NT2/D1 (cell line): Measurements from ENCODE around the gene RGS11.
A peak's percentile ranks its signal among the peaks of the same experiment; 100 is the strongest.

Experiments
- DNase-seq: peaks from one replicate; pipeline ENCODE4 v3.0.0-alpha.2; 2011; ENCODE audit warnings: low read depth, low spot score
- H3K27me3 ChIP-seq: 2 replicates; pipeline ENCODE4 v1.6.0; 2011; ENCODE audit warnings: mild to moderate bottlenecking; ENCODE audit not compliant: insufficient read length, insufficient read depth
- H3K36me3 ChIP-seq: 2 replicates; pipeline ENCODE4 v1.6.1; 2011; ENCODE audit warnings: mild to moderate bottlenecking, low read length, mixed read lengths; ENCODE audit not compliant: insufficient read depth, insufficient read length
- H3K4me1 ChIP-seq: 2 replicates; pipeline ENCODE4 v1.5.1; 2011; ENCODE audit not compliant: insufficient read depth, insufficient read length
- H3K4me3 ChIP-seq: 2 replicates; pipeline ENCODE4 v1.5.1; 2011; ENCODE audit warnings: low read depth; ENCODE audit not compliant: insufficient read length
- H3K9ac ChIP-seq: 2 replicates; pipeline ENCODE4 v1.6.0; 2011; ENCODE audit warnings: low read depth; ENCODE audit not compliant: insufficient read length
- H3K9me3 ChIP-seq: 2 replicates; pipeline ENCODE4 v1.5.1; 2011; ENCODE audit warnings: mild to moderate bottlenecking, low read length; ENCODE audit not compliant: insufficient read depth
- SUZ12 ChIP-seq: IDR thresholded peaks from 2 replicates; pipeline ENCODE4 v1.6.1; 2011; ENCODE audit not compliant: insufficient read length, insufficient read depth; ENCODE audit errors: extremely low read depth
- YY1 ChIP-seq: IDR thresholded peaks from 2 replicates; pipeline ENCODE4 v1.6.1; 2011; ENCODE audit not compliant: insufficient read length, insufficient read depth
- ZNF274 ChIP-seq: IDR thresholded peaks from 2 replicates; pipeline ENCODE4 v1.6.1; 2011; ENCODE audit warnings: mild to moderate bottlenecking, low read depth, low read length

RGS11 gene

GRCh38 chr16:276426-277077, 808 bp upstream of the RGS11 start:
- TF ChIP-seq SUZ12 (no peak), YY1 (no peak), ZNF274 (no peak)
- Histone ChIP-seq H3K9me3 (no peaks in the 10 kb centered on the region), H3K9ac (no peak overlapping the region), H3K4me3 (no peak overlapping the region), H3K4me1 (peaks cover 8% of the 10 kb centered on the region), H3K36me3 (no peaks in the 10 kb centered on the region), H3K27me3 (peaks cover 53% of the 10 kb centered on the region)
- no peak for DNase-seq

GRCh38 chr16:275041-275641, 603 bp downstream of the RGS11 start:
- peak overlapping the region; percentile 58 for H3K9ac ChIP-seq
- no peak for DNase-seq
- H3K9me3 ChIP-seq: no peaks in the 10 kb centered on the region
- peaks cover 42% of the 10 kb centered on the region for H3K27me3 ChIP-seq
- peak overlapping the region; percentile 48 for H3K4me3 ChIP-seq
- peaks cover 10% of the 10 kb centered on the region for H3K4me1 ChIP-seq
- TF ChIP-seq SUZ12 (peak; percentile 79), ZNF274 (no peak), YY1 (no peak)
- H3K36me3 ChIP-seq: no peaks in the 10 kb centered on the region

- peaks cover 28% of the 10 kb centered on the region for H3K27me3 ChIP-seq
- peak overlapping the region; percentile 8 for H3K9ac ChIP-seq
- H3K36me3 ChIP-seq: no peaks in the 10 kb centered on the region
- no peak for DNase-seq
- no peak overlapping the region for H3K4me3 ChIP-seq
- no peaks in the 10 kb centered on the region for H3K9me3 ChIP-seq
- H3K4me1 ChIP-seq: peaks cover 12% of the 10 kb centered on the region
- TF ChIP-seq ZNF274 (no peak), SUZ12 (no peak), YY1 (no peak)
These were observed 2.0 kb downstream of the RGS11 start for GRCh38 chr16:273547-274421.

- Histone ChIP-seq H3K9me3 (no peaks in the 10 kb centered on the region), H3K27me3 (peaks cover 25% of the 10 kb centered on the region), H3K4me1 (peaks cover 12% of the 10 kb centered on the region), H3K9ac (no peak overlapping the region), H3K36me3 (no peaks in the 10 kb centered on the region), H3K4me3 (no peak overlapping the region)
- DNase-seq: no peak
- TF ChIP-seq SUZ12 (no peak), YY1 (no peak), ZNF274 (no peak)
These were observed 2.9 kb downstream of the RGS11 start for GRCh38 chr16:272633-273546.

- no peaks in the 10 kb centered on the region for H3K9me3 ChIP-seq
- no peak overlapping the region for H3K4me3 ChIP-seq
- DNase-seq: no peak
- no peak for TF ChIP-seq ZNF274
- TF ChIP-seq YY1: no peak
- no peak for TF ChIP-seq SUZ12
- H3K27me3 ChIP-seq: peaks cover 16% of the 10 kb centered on the region
- H3K4me1 ChIP-seq: peaks cover 12% of the 10 kb centered on the region
- no peak overlapping the region for H3K9ac ChIP-seq
- peaks cover 4% of the 10 kb centered on the region for H3K36me3 ChIP-seq
These were observed 5.1 kb downstream of the RGS11 start for GRCh38 chr16:270381-271255.

GRCh38 chr16:269061-269796, 6.5 kb downstream of the RGS11 start:
- H3K4me1 ChIP-seq: peaks cover 10% of the 10 kb centered on the region
- H3K27me3 ChIP-seq: peaks cover 4% of the 10 kb centered on the region
- no peaks in the 10 kb centered on the region for H3K9me3 ChIP-seq
- TF ChIP-seq YY1 (no peak), ZNF274 (no peak), SUZ12 (no peak)
- no peak overlapping the region for H3K4me3 ChIP-seq
- no peak overlapping the region for H3K9ac ChIP-seq
- no peak for DNase-seq
- peaks cover 18% of the 10 kb centered on the region for H3K36me3 ChIP-seq
